Lung (tissue), 12 donors: ENCODE data around the gene ANAPC5. TPM values are rescaled to one million over a fixed set of nuclear protein-coding genes. Genes with fewer than 3 reads are reported as not detected.

Experiments used
- ATAC-seq: fragments of 200-7000 bp; cut with Tn5 transposase; one replicate; pipeline ENCODE4 v1.9.1; 2020; ENCODE audit warnings: moderate number of reproducible peaks; ENCODE audit not compliant: insufficient read depth, low FRiP score
- DNase-seq, 3 donors: peaks; one replicate each; pipeline ENCODE4 v3.0.0-alpha.2; 2013 to 2017
- H3K27ac ChIP-seq, 2 donors: one replicate each; pipeline ENCODE4 v1.5.1; 2013; ENCODE audit warnings: mild to moderate bottlenecking in 2 of 2, moderate library complexity in 2 of 2, control low read depth in 1 of 2, inconsistent platforms in 1 of 2, low read depth in 1 of 2, low read length in 1 of 2
- H3K27me3 ChIP-seq, 3 donors: one replicate each; pipeline ENCODE4 v1.5.1; 2013; ENCODE audit warnings: low read length in 2 of 3; ENCODE audit not compliant: control insufficient read depth in 3 of 3, insufficient read depth in 3 of 3
- H3K36me3 ChIP-seq, 4 donors: one replicate each; pipeline ENCODE4 v1.5.1; 2013; ENCODE audit warnings: low read length in 4 of 4, mild to moderate bottlenecking in 1 of 4, moderate library complexity in 1 of 4; ENCODE audit not compliant: control insufficient read depth in 4 of 4, insufficient read depth in 4 of 4
- H3K4me1 ChIP-seq, 5 donors: one replicate each; pipeline ENCODE4 v1.5.1; 2013; ENCODE audit warnings: low read length in 5 of 5, mild to moderate bottlenecking in 2 of 5, moderate library complexity in 1 of 5; ENCODE audit not compliant: control insufficient read depth in 5 of 5, insufficient read depth in 5 of 5
- H3K4me3 ChIP-seq: one replicate; pipeline ENCODE4 v1.5.1; 2013; ENCODE audit warnings: mild to moderate bottlenecking, control low read depth, moderate library complexity
- H3K9ac ChIP-seq, 2 donors: one replicate each; pipeline ENCODE4 v1.5.1; 2013; ENCODE audit warnings: low read length in 2 of 2, control low read depth in 1 of 2; ENCODE audit not compliant: insufficient read depth in 1 of 2
- H3K9me3 ChIP-seq, 4 donors: one replicate each; pipeline ENCODE4 v1.5.1; 2013; ENCODE audit warnings: low read length in 3 of 4, mild to moderate bottlenecking in 1 of 4, moderate library complexity in 1 of 4; ENCODE audit not compliant: control insufficient read depth in 4 of 4, insufficient read depth in 3 of 4
- CTCF ChIP-seq: IDR thresholded peaks from 2 replicates; pipeline ENCODE4 v1.5.1; 2012; ENCODE audit warnings: mild to moderate bottlenecking; ENCODE audit errors: control extremely low read depth, extremely low read depth
- WGBS, 2 donors: extraction: QIAGEN DNeasy Blood & Tissue Kit; methylation state at CpG; one replicate each; pipeline ENCODE4 v1.1.7; 2013; 5-methylcytosine and 5-hydroxymethylcytosine counted together
- polyA plus RNA-seq, 2 donors: library from polyadenylated mRNA; stranded (reverse); fragments of 200-250 nt; gene quantifications; one replicate each; pipeline ENCODE4 v1.2.1, GENCODE V29; 2013
- total RNA-seq, 2 donors: library from RNA; depleted of rRNA in 1 of 2; stranded (reverse); fragments of >200 nt in 1 of 2; gene quantifications; one replicate each; pipeline ENCODE4 v1.2.1, GENCODE V29; 2014 to 2021
- donor health status: control.
- donor health status: control.
- donor health status: Bipolar disorder and iron deficiency.
- donor health status: healthy.
- donor health status: DM: yes; HTN: yes; CAD: no.

The ANAPC5 gene
- total and polyA plus RNA-seq, 4 donors, result 80.9 to 164 (median 89.3) TPM

- no peaks in the 10 kb centered on the region for H3K27me3 ChIP-seq
- TF ChIP-seq CTCF, result no peak
- 70 to 77% methylated on average over 6 of the region's 6 CpGs for WGBS, 2 donors
- no peak overlapping the region for H3K27ac ChIP-seq
- no peaks in the 10 kb centered on the region for H3K9me3 ChIP-seq
- H3K9ac ChIP-seq, result no peak overlapping the region
- no peak overlapping the region for H3K4me3 ChIP-seq
- no peak for DNase-seq
- no peak for ATAC-seq
- H3K36me3 ChIP-seq, result no peaks in the 10 kb centered on the region
- no peaks in the 10 kb centered on the region for H3K4me1 ChIP-seq
These were observed 21.5 kb upstream of the ANAPC5 start for GRCh38 chr12:121373755-121374154.

- no peaks in the 10 kb centered on the region for H3K4me1 ChIP-seq
These were observed 19.2 kb upstream of the ANAPC5 start for GRCh38 chr12:121371404-121371803.

GRCh38 chr12:121366063-121366459, 13.8 kb upstream of the ANAPC5 start:
- TF ChIP-seq CTCF, result no peak
- no peak overlapping the region for H3K27ac ChIP-seq
- H3K9me3 ChIP-seq, result no peaks in the 10 kb centered on the region
- H3K4me3 ChIP-seq, result no peak overlapping the region
- ATAC-seq, result no peak
- H3K4me1 ChIP-seq, result no peaks in the 10 kb centered on the region
- 67 to 72% methylated on average over 4 of the region's 4 CpGs for WGBS, 2 donors
- peaks cover 0 to 2% (median 0%) of the 10 kb centered on the region in 3 donors for H3K27me3 ChIP-seq
- no peak overlapping the region for H3K9ac ChIP-seq
- DNase-seq, result no peak
- H3K36me3 ChIP-seq, result no peaks in the 10 kb centered on the region

More at GRCh38 chr12:121371404-121371803, 19.2 kb upstream of the ANAPC5 start:
- no peaks in the 10 kb centered on the region for H3K27me3 ChIP-seq
- 64 to 82% methylated on average over 6 of the region's 6 CpGs for WGBS, 2 donors
- H3K36me3 ChIP-seq, result no peaks in the 10 kb centered on the region
- TF ChIP-seq CTCF, result no peak
- DNase-seq, result no peak
- H3K9ac ChIP-seq, result no peak overlapping the region
- H3K27ac ChIP-seq, result no peak overlapping the region
- no peaks in the 10 kb centered on the region for H3K9me3 ChIP-seq
- no peak for ATAC-seq
- H3K4me3 ChIP-seq, result no peak overlapping the region

- Histone ChIP-seq H3K27ac (no peak overlapping the region), H3K36me3 (no peaks in the 10 kb centered on the region), H3K4me1 (no peaks in the 10 kb centered on the region), H3K9me3 (no peaks in the 10 kb centered on the region), H3K27me3 (peaks cover 0 to 2% (median 0%) of the 10 kb centered on the region in 3 donors), H3K4me3 (no peak overlapping the region), H3K9ac (no peak overlapping the region)
- whole genome bisulfite sequencing, 2 donors, result 71 to 85% methylated on average over 5 of the region's 5 CpGs
- ATAC-seq (no peak), DNase-seq (no peak)
- no peak for TF ChIP-seq CTCF
These were observed 13.3 kb upstream of the ANAPC5 start for GRCh38 chr12:121365416-121366062.
